ENCODE data around the gene VWA5B2. TPM values are rescaled to one million over a fixed set of nuclear protein-coding genes. Genes with fewer than 3 reads are reported as not detected.

Gene VWA5B2
- total and polyA plus RNA-seq, 11 donors: 0.11 TPM; not detected in 10

DNA sequence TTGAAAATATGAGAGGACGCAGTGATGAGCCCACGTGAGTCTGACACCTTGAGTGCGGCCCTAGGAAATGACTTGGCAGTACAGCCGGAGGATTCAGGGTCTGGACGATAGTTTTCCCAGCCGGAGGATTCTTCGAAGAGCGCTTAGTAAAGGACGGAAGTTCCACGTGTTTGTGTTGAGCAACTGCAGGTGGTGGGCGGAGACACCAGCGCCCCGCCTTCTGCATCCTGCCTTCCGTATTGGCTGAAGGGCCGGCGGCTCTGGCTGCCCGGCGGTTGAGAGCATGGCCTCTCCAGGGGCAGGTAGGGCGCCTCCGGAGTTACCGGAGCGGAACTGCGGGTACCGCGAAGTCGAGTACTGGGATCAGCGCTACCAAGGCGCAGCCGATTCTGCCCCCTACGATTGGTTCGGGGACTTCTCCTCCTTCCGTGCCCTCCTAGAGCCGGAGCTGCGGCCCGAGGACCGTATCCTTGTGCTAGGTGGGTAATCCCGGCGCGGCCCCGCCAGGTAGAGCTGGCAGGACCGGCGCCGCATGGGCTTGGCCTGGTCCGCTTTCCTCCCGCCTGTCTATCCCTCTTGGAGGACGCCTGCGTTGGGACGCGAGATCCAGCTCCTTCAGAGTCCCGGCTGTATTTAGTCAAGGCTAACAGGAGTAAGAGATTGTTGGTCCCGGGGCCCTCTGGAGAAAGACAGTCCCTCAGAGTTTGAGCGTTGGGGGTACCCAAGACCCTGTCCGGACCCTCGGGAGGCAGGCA, 20.2 kb downstream of the VWA5B2 start, which contains the start of gene EEF1AKMT4:
TSS of gene EEF1AKMT4 (plus strand) at position 261 of the 755 bp plus-strand sequence. CDS start at position 284, 23 bp downstream.
- DNase-seq: peak; percentile 94 to 97 (median 96)
- intact Hi-C loops (cut with DNase I): loop anchor here (1.0 to 10.0 kb wide), 20 partner anchors 23 to 367 kb away; partner anchors contain the start of genes ABCC5 (in 4 of the 10), ABCF3 (in 4 of the 10), EIF2B5 (in 3 of the 10) and DVL3 (in 2 of the 10)
- peaks cover 0 to 13% (median 10%) of the 10 kb centered on the region in 9 donors for H3K36me3 ChIP-seq
- 0 to 1% (median 0%) methylated on average over 15 to 54 of the region's 54 CpGs for WGBS, 4 donors
- no peaks in the 10 kb centered on the region for H3K9me3 ChIP-seq
- H3K4me1 ChIP-seq: peaks cover 0 to 22% (median 11%) of the 10 kb centered on the region in 12 donors
- peak within 1 kb of the TSS; percentile 47 to 99 (median 82) for H3K4me3 ChIP-seq
- no peaks in the 10 kb centered on the region for H3K27me3 ChIP-seq
- peak in 1 of 2 donors; percentile 46 for TF ChIP-seq POLR2A (IDR thresholded peaks at IDR 0.05)
- TF ChIP-seq, protein P1, sequence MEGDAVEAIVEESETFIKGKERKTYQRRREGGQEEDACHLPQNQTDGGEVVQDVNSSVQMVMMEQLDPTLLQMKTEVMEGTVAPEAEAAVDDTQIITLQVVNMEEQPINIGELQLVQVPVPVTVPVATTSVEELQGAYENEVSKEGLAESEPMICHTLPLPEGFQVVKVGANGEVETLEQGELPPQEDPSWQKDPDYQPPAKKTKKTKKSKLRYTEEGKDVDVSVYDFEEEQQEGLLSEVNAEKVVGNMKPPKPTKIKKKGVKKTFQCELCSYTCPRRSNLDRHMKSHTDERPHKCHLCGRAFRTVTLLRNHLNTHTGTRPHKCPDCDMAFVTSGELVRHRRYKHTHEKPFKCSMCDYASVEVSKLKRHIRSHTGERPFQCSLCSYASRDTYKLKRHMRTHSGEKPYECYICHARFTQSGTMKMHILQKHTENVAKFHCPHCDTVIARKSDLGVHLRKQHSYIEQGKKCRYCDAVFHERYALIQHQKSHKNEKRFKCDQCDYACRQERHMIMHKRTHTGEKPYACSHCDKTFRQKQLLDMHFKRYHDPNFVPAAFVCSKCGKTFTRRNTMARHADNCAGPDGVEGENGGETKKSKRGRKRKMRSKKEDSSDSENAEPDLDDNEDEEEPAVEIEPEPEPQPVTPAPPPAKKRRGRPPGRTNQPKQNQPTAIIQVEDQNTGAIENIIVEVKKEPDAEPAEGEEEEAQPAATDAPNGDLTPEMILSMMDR (IDR thresholded peaks at IDR 0.05): peak in 10 of 12 donors; percentile 18 to 71 (median 48)
- H3K27ac ChIP-seq: peak within 1 kb of the TSS in 11 of 12 donors; percentile 70 to 96 (median 82)
- peak; percentile 98 to 99 (median 99) for ATAC-seq

DNA sequence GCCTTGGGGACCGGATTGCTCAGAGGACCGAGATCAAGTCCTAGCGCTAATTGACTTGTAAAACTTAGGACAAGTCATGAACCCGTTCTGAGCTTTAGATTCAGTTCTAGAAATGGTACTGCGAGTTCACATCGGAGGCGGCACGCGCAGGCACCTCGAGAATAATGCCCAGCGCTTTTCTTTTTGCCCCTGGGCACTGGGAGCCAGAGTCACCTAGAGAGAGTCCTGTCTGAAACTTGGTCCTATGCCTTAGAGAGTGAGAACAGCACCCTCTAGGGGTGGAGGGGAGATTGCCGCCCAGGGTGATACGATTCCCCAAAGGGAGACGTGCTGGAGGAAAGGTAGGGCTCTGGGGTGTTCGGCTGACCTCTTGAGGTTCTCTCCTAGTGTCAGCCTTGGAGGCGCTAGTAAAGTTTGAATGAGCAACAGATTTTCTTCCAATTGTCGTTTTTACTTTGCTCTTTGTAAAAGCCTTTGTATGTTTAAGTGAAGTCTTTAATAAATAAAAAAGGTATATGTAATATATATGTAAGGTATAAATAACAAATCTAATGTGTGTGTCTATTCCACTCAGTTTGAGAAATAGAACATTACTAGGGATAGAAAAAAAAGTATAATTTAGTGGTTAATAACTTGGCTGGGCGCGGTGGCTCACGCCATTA, 20.9 kb downstream of the VWA5B2 start:
- TF ChIP-seq, protein P1 (IDR thresholded peaks at IDR 0.05): peak; percentile 82 to 98 (median 94)
- TF ChIP-seq POLR2A (IDR thresholded peaks at IDR 0.05): no peak
- Histone ChIP-seq H3K4me3 (peak overlapping the region; percentile 47 to 99 (median 82)), H3K27ac (peak overlapping the region in 11 of 12 donors; percentile 25 to 96 (median 76)), H3K9me3 (no peaks in the 10 kb centered on the region), H3K4me1 (peaks cover 0 to 22% (median 11%) of the 10 kb centered on the region in 12 donors), H3K36me3 (peaks cover 0 to 6% (median 3%) of the 10 kb centered on the region in 9 donors), H3K27me3 (no peaks in the 10 kb centered on the region)
- DNase-seq: peak; percentile 73 to 88 (median 85)
- intact Hi-C loops (cut with DNase I): loop anchor here in 3 of 10 donors (5.0 to 10.0 kb wide), 2 partner anchors 353 to 355 kb away; no protein-coding TSS in a partner anchor
- WGBS, 4 donors: 13 to 15% (median 14%) methylated on average over 19 to 20 of the region's 20 CpGs
- ATAC-seq: peak; percentile 70 to 84 (median 82)

- TF ChIP-seq, protein P1 (IDR thresholded peaks at IDR 0.05): no peak
- no peak for TF ChIP-seq POLR2A (IDR thresholded peaks at IDR 0.05)
- H3K27me3 ChIP-seq: peaks cover 0 to 21% (median 5%) of the 10 kb centered on the region in 9 donors
- intact Hi-C loops (cut with DNase I): loop anchor here in 2 of 10 donors (10.0 kb wide), 1 partner anchor 361 kb away; no protein-coding TSS in a partner anchor
- DNase-seq: no peak
- no peaks in the 10 kb centered on the region for H3K9me3 ChIP-seq
- peaks cover 0 to 12% (median 6%) of the 10 kb centered on the region in 12 donors for H3K4me1 ChIP-seq
- 89 to 98% (median 94%) methylated on average over 3 of the region's 3 CpGs for WGBS, 4 donors
- H3K36me3 ChIP-seq: no peaks in the 10 kb centered on the region
- ATAC-seq: no peak
- H3K27ac ChIP-seq: no peak overlapping the region
- no peak overlapping the region for H3K4me3 ChIP-seq
These were observed 26.1 kb downstream of the VWA5B2 start for GRCh38 chr3:184255291-184256039.
